ENCODE data around the gene SYCP2L. TPM values are rescaled to one million over a fixed set of nuclear protein-coding genes. Genes with fewer than 3 reads are reported as not detected.

Gene SYCP2L
- total and polyA plus RNA-seq, 9 of the 15 experiments (the other 6 are each of a cell fraction or from before 2014, with no cell fraction given), result 12.4 to 46.9 (median 22.0) TPM

DNA sequence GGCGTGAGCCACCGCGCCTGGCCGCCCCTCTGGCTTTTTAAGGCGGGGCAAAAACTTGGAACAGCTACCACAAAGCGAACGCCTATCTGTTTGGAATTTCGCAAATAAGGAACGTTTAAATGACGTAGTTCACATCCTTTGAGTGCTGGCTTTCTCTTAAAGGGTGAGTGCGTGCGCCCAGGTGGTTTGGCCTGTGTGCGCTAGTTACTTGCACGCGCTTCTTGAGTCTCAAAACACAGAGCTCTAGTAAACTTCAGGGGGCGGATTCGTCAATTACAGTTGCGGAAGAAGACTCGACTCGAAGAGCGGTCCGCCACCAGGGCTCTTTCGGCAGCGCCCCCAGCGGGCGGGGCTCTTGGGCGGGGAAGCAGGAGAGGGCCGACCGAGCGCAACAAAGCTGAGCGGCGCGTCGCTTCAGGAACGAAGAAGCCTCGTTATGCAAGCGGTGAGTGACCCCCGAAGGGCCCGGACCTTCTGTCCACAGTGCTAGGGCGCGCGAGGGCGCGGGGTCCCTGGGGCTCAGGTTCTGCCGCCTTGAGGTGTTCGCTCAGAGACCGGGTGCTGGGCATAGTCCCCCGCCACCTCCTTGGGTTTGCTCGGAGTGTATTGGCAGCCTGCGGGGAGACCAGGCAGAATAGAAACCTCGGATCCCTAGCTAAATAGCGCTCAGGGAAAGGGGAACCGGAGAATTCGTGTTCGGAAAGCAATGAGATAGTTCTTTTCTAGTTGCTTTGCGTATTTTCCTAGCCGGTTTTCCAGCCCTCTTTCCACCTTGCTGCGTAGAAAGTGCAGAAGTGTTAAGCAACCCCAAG lies at the start of gene SYCP2L (continued):
- TF ChIP-seq, protein P1, sequence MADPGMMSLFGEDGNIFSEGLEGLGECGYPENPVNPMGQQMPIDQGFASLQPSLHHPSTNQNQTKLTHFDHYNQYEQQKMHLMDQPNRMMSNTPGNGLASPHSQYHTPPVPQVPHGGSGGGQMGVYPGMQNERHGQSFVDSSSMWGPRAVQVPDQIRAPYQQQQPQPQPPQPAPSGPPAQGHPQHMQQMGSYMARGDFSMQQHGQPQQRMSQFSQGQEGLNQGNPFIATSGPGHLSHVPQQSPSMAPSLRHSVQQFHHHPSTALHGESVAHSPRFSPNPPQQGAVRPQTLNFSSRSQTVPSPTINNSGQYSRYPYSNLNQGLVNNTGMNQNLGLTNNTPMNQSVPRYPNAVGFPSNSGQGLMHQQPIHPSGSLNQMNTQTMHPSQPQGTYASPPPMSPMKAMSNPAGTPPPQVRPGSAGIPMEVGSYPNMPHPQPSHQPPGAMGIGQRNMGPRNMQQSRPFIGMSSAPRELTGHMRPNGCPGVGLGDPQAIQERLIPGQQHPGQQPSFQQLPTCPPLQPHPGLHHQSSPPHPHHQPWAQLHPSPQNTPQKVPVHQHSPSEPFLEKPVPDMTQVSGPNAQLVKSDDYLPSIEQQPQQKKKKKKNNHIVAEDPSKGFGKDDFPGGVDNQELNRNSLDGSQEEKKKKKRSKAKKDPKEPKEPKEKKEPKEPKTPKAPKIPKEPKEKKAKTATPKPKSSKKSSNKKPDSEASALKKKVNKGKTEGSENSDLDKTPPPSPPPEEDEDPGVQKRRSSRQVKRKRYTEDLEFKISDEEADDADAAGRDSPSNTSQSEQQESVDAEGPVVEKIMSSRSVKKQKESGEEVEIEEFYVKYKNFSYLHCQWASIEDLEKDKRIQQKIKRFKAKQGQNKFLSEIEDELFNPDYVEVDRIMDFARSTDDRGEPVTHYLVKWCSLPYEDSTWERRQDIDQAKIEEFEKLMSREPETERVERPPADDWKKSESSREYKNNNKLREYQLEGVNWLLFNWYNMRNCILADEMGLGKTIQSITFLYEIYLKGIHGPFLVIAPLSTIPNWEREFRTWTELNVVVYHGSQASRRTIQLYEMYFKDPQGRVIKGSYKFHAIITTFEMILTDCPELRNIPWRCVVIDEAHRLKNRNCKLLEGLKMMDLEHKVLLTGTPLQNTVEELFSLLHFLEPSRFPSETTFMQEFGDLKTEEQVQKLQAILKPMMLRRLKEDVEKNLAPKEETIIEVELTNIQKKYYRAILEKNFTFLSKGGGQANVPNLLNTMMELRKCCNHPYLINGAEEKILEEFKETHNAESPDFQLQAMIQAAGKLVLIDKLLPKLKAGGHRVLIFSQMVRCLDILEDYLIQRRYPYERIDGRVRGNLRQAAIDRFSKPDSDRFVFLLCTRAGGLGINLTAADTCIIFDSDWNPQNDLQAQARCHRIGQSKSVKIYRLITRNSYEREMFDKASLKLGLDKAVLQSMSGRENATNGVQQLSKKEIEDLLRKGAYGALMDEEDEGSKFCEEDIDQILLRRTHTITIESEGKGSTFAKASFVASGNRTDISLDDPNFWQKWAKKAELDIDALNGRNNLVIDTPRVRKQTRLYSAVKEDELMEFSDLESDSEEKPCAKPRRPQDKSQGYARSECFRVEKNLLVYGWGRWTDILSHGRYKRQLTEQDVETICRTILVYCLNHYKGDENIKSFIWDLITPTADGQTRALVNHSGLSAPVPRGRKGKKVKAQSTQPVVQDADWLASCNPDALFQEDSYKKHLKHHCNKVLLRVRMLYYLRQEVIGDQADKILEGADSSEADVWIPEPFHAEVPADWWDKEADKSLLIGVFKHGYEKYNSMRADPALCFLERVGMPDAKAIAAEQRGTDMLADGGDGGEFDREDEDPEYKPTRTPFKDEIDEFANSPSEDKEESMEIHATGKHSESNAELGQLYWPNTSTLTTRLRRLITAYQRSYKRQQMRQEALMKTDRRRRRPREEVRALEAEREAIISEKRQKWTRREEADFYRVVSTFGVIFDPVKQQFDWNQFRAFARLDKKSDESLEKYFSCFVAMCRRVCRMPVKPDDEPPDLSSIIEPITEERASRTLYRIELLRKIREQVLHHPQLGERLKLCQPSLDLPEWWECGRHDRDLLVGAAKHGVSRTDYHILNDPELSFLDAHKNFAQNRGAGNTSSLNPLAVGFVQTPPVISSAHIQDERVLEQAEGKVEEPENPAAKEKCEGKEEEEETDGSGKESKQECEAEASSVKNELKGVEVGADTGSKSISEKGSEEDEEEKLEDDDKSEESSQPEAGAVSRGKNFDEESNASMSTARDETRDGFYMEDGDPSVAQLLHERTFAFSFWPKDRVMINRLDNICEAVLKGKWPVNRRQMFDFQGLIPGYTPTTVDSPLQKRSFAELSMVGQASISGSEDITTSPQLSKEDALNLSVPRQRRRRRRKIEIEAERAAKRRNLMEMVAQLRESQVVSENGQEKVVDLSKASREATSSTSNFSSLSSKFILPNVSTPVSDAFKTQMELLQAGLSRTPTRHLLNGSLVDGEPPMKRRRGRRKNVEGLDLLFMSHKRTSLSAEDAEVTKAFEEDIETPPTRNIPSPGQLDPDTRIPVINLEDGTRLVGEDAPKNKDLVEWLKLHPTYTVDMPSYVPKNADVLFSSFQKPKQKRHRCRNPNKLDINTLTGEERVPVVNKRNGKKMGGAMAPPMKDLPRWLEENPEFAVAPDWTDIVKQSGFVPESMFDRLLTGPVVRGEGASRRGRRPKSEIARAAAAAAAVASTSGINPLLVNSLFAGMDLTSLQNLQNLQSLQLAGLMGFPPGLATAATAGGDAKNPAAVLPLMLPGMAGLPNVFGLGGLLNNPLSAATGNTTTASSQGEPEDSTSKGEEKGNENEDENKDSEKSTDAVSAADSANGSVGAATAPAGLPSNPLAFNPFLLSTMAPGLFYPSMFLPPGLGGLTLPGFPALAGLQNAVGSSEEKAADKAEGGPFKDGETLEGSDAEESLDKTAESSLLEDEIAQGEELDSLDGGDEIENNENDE (IDR thresholded peaks at IDR 0.05; ENCODE audit: low read depth, low read length), result no peak
- TF ChIP-seq ZNF175 (CRISPR knock-in tag; IDR thresholded peaks at IDR 0.05; ENCODE audit: low read depth) (0 out of 2 replicates have a peak, but pooled peaks have one; percentile 46), BMI1 (IDR thresholded peaks at IDR 0.05; ENCODE audit: low read length) (no peak), TEAD1 (CRISPR knock-in tag; IDR thresholded peaks at IDR 0.05) (peak in 1 of 2 experiments; percentile 80; a peak in 3 of 4 replicates), DNMT1 (IDR thresholded peaks at IDR 0.05) (no peak), FOXK2 (conservative IDR thresholded peaks at IDR 0.05 in 1 of 2, IDR thresholded peaks at IDR 0.05 in 1 of 2; ENCODE audit: low read depth in 2 of 2) (peak; percentile 69 to 82; a peak in 3 of 4 replicates), TBL1XR1 (IDR thresholded peaks at IDR 0.05; ENCODE audit: low read length in 2 of 2) (peak in 1 of 2 experiments; percentile 49; a peak in 1 of 4 replicates), NFXL1 (CRISPR knock-in tag; IDR thresholded peaks at IDR 0.05) (0 out of 2 replicates have a peak, but pooled peaks have one; percentile 26), SLC30A9 (CRISPR knock-in tag; IDR thresholded peaks at IDR 0.05) (no peak), ZNF785 (CRISPR knock-in tag; IDR thresholded peaks at IDR 0.05) (no peak), DDX20 (tag; IDR thresholded peaks at IDR 0.05; ENCODE audit: low read depth) (no peak), SMARCA5 (IDR thresholded peaks at IDR 0.05) (peak; percentile 59; the same call in 1 of the 2 replicates), ILF3 (IDR thresholded peaks at IDR 0.05; ENCODE audit: borderline replicate concordance) (peak; percentile 68; the same call in 1 of the 2 replicates), STAT5A (IDR thresholded peaks at IDR 0.05; ENCODE audit: borderline replicate concordance, low read length) (peak; percentile 37; the same call in 1 of the 2 replicates)
- TF ChIP-seq, protein P2, sequence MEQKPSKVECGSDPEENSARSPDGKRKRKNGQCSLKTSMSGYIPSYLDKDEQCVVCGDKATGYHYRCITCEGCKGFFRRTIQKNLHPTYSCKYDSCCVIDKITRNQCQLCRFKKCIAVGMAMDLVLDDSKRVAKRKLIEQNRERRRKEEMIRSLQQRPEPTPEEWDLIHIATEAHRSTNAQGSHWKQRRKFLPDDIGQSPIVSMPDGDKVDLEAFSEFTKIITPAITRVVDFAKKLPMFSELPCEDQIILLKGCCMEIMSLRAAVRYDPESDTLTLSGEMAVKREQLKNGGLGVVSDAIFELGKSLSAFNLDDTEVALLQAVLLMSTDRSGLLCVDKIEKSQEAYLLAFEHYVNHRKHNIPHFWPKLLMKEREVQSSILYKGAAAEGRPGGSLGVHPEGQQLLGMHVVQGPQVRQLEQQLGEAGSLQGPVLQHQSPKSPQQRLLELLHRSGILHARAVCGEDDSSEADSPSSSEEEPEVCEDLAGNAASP (IDR thresholded peaks at IDR 0.05), result no peak
